OCI-LY3 (cell line): ENCODE data around the gene CCL7.
A peak's percentile ranks its signal among the peaks of the same experiment; 100 is the strongest.

Experiments
- H2AFZ ChIP-seq: fragments of 200-600, 300-600 bp; shearing (Covaris generic); 2 replicates; pipeline ENCODE4 v1.6.0; 2014; ENCODE audit warnings: antibody characterized with exemption, low read depth, low read length
- H3K27ac ChIP-seq: fragments of 200-600, 300-600 bp; sonication (generic); 2 replicates; pipeline ENCODE4 v1.5.1; 2014; ENCODE audit warnings: mild to moderate bottlenecking, low read length, moderate library complexity, mixed read lengths
- H3K27me3 ChIP-seq: fragments of 200-600, 300-600 bp; sonication (generic); 2 replicates; pipeline ENCODE4 v1.6.1; 2014; ENCODE audit warnings: low read depth, low read length, mixed read lengths
- H3K36me3 ChIP-seq: fragments of 200-600, 300-600 bp; sonication (generic); replicated peaks from 2 replicates; pipeline ENCODE3; 2014; ENCODE audit warnings: low read depth, low read length, mixed read lengths
- H3K4me1 ChIP-seq: fragments of 300-600, 200-600 bp; sonication (generic); 2 replicates; pipeline ENCODE4 v1.6.1; 2014; ENCODE audit warnings: low read length, mixed read lengths
- H3K4me2 ChIP-seq: fragments of 200-600, 300-600 bp; sonication (generic); 2 replicates; pipeline ENCODE4 v1.6.1; 2014; ENCODE audit warnings: low read length, mixed read lengths
- H3K4me3 ChIP-seq: fragments of 300-600, 200-600 bp; sonication (generic); 2 replicates; pipeline ENCODE4 v1.5.1; 2014; ENCODE audit warnings: antibody characterized with exemption, mild to moderate bottlenecking, low read length, moderate library complexity
- H3K79me2 ChIP-seq: fragments of 300-600, 200-600 bp; shearing (Covaris generic); 2 replicates; pipeline ENCODE4 v1.6.1; 2014; ENCODE audit warnings: mild to moderate bottlenecking, low read length, mixed read lengths
- H3K9ac ChIP-seq: fragments of 300-600, 200-600 bp; shearing (Covaris generic); 2 replicates; pipeline ENCODE4 v1.6.0; 2014; ENCODE audit warnings: mild to moderate bottlenecking, low read length, moderate library complexity
- H3K9me3 ChIP-seq: fragments of 200-600, 300-600 bp; shearing (Covaris generic); 2 replicates; pipeline ENCODE4 v1.6.1; 2014; ENCODE audit warnings: low read length, mixed read lengths; ENCODE audit not compliant: insufficient read depth
- H4K20me1 ChIP-seq: fragments of 200-600, 300-600 bp; sonication (generic); 2 replicates; pipeline ENCODE4 v1.6.1; 2016; ENCODE audit warnings: low read length, mixed read lengths; ENCODE audit not compliant: insufficient read depth
- CTCF ChIP-seq: fragments of 200-600, 300-600 bp; sonication (generic); IDR thresholded peaks from 2 replicates; pipeline ENCODE4 v1.5.1; 2014; ENCODE audit warnings: antibody characterized with exemption, low read length, low read depth
- EZH2phosphoT487 ChIP-seq: fragments of 200-600 bp; shearing (Covaris generic); IDR thresholded peaks from 2 replicates; pipeline ENCODE4 v1.6.1; 2018; ENCODE audit warnings: antibody characterized with exemption, mixed run types, low read depth

CCL7 gene

GRCh38 chr17:34243364-34244320 is 26.4 kb upstream of the CCL7 start:
- Histone ChIP-seq H4K20me1 (peaks cover 19% of the 10 kb centered on the region; the same call in 1 of the 2 replicates), H3K79me2 (no peaks in the 10 kb centered on the region), H3K4me2 (peak overlapping the region; percentile 46), H3K4me3 (0 out of 2 replicates have a peak overlapping the region, but pooled peaks have one; percentile 5), H2AFZ (no peak overlapping the region), H3K9me3 (no peaks in the 10 kb centered on the region), H3K36me3 (no peaks in the 10 kb centered on the region), H3K9ac (no peak overlapping the region), H3K27ac (no peak overlapping the region), H3K4me1 (peaks cover 42% of the 10 kb centered on the region), H3K27me3 (peaks cover 57% of the 10 kb centered on the region)
- no peak for TF ChIP-seq EZH2phosphoT487
- no peak for TF ChIP-seq CTCF

- H3K4me2 ChIP-seq: no peak overlapping the region
These were observed 24.6 kb upstream of the CCL7 start for GRCh38 chr17:34245351-34245905.

GRCh38 chr17:34246446-34246845 is 23.6 kb upstream of the CCL7 start:
- H4K20me1 ChIP-seq: peaks cover 24% of the 10 kb centered on the region; the same call in 1 of the 2 replicates
- H3K27ac ChIP-seq: no peak overlapping the region
- H3K36me3 ChIP-seq: no peaks in the 10 kb centered on the region
- H3K4me1 ChIP-seq: peaks cover 53% of the 10 kb centered on the region
- no peak overlapping the region for H3K9ac ChIP-seq
- H2AFZ ChIP-seq: no peak overlapping the region
- H3K79me2 ChIP-seq: no peaks in the 10 kb centered on the region
- H3K4me3 ChIP-seq: no peak overlapping the region
- peaks cover 72% of the 10 kb centered on the region for H3K27me3 ChIP-seq
- H3K4me2 ChIP-seq: no peak overlapping the region
- TF ChIP-seq EZH2phosphoT487 (no peak), CTCF (no peak)
- H3K9me3 ChIP-seq: no peaks in the 10 kb centered on the region

More at GRCh38 chr17:34245351-34245905, 24.6 kb upstream of the CCL7 start:
- Histone ChIP-seq H3K27ac (no peak overlapping the region), H3K79me2 (no peaks in the 10 kb centered on the region), H3K36me3 (no peaks in the 10 kb centered on the region), H2AFZ (no peak overlapping the region), H3K9me3 (no peaks in the 10 kb centered on the region), H3K4me1 (peaks cover 53% of the 10 kb centered on the region), H3K4me3 (no peak overlapping the region), H4K20me1 (peaks cover 24% of the 10 kb centered on the region; the same call in 1 of the 2 replicates), H3K27me3 (peaks cover 66% of the 10 kb centered on the region), H3K9ac (no peak overlapping the region)
- no peak for TF ChIP-seq EZH2phosphoT487
- TF ChIP-seq CTCF: no peak

GRCh38 chr17:34246881-34247280 is 23.1 kb upstream of the CCL7 start:
- Histone ChIP-seq H3K27me3 (peaks cover 72% of the 10 kb centered on the region), H3K9ac (no peak overlapping the region), H3K27ac (no peak overlapping the region), H3K9me3 (no peaks in the 10 kb centered on the region), H3K36me3 (no peaks in the 10 kb centered on the region), H3K4me3 (no peak overlapping the region), H3K4me2 (no peak overlapping the region), H3K79me2 (no peaks in the 10 kb centered on the region), H4K20me1 (peaks cover 23% of the 10 kb centered on the region; the same call in 1 of the 2 replicates), H2AFZ (no peak overlapping the region), H3K4me1 (peaks cover 50% of the 10 kb centered on the region)
- TF ChIP-seq EZH2phosphoT487 (no peak), CTCF (no peak)
